Measurements from ENCODE around the gene SRGAP2B.
"Not testable (repeated sequence)": the region's sequence is repeated elsewhere in the genome, so short reads cannot be mapped to it uniquely, and the experiment has no call there.

SRGAP2B gene

DNA sequence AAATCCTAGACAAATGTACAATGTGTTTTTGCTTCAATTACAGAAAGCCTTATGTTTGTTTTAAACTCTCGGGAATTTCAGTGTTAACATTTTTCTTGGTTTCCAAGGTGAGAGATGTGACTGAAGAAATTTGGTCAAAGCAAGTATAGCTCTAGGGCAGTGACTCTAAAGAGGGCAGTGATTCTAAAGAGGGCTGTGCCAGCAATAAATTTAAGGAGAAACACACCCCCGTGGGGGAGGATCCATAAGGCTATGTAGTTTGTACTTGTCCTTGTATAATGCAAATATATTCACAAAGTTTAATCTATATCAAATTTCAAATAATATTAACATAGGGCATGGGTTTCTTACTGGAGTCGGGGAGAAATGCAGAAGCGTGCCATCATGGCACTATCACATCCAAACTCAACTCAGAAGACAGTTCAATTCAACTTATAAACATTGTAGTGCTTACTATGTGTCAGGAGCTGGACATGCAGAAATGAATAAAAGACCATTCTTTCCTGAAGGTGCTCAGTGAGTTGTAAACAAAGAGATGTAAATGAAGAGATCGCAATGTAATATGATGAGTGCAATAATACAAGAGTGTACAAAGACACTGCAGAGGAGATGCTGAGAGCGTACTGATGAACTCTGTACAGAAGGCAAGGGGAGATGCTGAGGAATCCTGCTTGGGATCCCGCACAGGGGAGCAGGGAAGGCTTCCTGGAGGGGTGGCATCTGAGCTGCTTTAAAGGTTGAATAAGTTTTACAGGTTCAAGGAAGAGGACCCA is 12.5 kb downstream of the SRGAP2B start:
- DNase-seq = not testable (repeated sequence)

DNA sequence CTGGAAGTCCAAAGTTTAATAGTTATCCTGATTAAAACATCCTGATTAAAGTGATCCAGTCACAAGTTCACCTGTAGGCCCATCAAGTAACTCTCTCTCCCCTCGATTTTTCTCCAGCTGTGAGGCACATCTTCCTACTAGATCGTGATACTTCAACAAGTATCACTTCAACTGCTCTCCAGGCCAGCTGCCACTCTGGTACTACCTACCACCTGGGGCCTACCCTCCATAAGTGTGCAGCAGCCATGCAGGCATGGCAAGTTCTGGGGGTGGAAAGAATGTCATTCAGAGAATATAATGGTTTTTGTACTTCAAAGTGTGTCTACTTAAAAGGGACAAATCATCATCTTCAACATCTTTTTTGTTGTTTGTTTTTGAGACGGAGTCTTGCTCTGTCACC is 14.9 kb downstream of the SRGAP2B start:
- not testable (repeated sequence) for DNase-seq

DNA sequence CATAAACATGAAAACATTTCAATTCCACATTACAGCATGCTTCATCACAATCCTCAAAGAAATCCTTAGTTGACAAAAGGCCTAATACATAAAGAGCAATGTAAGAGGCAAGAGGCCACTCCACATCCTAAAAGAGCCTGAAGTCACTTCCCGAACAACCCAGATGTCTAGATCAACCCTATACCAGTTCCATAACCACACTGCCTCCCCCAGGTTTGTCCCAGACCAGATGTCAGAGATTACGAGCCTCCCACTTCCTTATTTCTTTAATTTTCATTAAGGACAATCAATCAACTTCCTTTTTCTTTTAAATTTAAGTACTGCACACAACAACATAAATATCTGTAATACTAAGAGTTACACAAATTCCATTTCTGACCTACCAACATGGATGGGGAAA is 15.4 kb downstream of the SRGAP2B start:
- DNase-seq = not testable (repeated sequence)

- DNase-seq = not testable (repeated sequence)
Measured at GRCh38 chr1:145078787-145079370, 16.2 kb downstream of the SRGAP2B start.

GRCh38 chr1:145077872-145078786 is 17.0 kb downstream of the SRGAP2B start:
- DNase-seq = not testable (repeated sequence)

DNA sequence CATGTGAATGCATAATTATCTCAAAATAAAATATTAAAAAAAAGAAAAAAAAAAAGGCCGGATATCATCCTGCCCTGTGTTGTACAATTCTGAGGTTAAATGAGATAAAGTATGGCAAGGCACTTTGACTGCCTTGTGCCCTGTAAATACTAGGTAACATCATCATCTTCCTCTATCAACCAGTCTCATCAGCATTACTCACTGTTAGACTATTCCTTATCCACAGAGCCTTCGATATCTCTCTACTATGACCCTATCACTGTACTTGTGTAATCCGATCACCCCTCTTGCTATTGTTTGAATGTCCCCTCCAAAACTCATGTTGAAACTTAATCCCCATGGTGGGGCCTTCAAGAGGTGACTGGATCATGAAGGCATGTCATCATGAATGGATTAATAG is 18.3 kb downstream of the SRGAP2B start:
- DNase-seq = not testable (repeated sequence)

GRCh38 chr1:145074021-145074559 is 21.0 kb downstream of the SRGAP2B start:
- DNase-seq = not testable (repeated sequence)

DNA sequence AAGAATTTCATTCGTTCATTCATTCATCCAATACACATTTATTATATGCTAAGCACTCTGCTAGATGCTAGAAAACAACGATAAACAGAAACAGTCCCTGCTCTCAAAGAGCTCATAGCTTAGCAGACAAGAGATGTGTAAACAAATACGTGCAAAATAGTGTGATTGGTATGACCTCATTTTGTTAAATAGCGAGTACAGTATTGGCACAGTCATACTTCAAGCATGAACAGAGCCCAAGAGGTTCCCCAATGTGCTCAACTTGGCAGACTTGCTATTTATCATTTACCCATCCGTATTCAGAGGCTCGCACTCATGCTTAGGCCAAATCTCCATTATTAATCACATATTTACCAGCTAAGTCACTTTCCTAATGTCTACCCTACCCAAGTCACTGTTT is 23.6 kb downstream of the SRGAP2B start:
- DNase-seq = not testable (repeated sequence)

GRCh38 chr1:145066486-145066885 is 28.6 kb downstream of the SRGAP2B start:
- DNase-seq = not testable (repeated sequence)

DNA sequence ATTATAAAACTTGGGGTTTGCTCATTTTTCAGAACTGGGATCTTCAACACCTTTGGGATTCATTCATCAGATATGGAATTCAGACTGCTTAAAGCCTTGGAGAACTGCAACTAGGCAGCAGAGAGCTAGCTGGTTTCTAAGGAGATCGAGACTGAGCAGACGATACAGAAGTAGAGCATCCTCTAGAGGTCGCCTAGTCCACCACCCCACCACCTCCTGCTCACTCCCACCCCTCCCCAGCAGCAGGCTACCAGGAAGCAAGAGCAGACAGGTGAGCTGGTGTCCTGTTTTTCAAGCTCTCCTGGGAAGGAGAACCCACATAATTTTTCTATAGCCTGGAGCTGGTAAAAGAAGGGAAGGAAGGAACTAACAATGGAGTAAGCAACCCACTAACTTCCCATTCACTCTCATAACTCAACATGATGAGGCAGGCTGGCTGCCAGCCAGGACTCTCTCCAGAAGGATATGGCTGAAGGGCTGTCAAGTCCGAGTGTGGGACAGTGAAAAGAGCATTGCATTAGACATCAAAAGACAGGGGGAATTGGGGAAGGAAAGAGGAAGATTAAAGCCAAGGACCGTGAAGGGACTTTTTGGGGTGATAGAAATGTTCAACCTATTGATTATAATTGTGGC is 29.8 kb downstream of the SRGAP2B start:
- DNase-seq = not testable (repeated sequence)

DNA sequence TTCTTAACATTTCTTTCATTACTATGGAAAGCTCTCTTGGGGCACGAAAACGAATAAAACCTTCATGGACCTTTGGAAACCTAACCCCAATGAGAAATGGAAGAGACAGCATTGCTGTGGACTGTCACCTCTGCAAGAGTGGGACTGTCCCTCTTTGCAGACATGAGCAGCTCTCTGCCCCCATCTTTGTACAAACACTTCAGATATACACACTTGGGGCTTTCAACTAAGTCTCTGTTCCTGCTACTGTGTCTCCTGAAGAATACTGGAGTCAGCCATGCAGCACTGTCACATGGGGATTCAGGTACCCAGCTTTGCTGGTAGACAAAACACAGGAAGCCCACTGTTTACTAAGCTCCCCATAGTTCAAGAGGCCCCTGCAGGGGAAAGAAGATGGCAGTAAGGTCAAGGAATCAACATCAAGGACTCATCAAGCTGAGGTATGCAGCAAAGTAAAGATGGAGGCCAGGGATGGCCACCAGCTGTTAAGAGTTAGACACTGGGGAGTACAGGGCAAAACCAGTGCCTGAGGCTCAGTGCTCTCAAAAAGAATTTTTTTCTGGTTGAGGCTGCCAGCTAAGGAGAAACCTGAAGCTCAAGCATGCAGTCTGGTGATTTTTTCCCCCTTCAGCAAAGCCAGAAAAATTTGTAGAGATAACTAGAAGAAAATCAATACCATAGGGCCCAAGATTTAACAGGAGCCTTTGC is 31.0 kb downstream of the SRGAP2B start:
- not testable (repeated sequence) for DNase-seq

DNA sequence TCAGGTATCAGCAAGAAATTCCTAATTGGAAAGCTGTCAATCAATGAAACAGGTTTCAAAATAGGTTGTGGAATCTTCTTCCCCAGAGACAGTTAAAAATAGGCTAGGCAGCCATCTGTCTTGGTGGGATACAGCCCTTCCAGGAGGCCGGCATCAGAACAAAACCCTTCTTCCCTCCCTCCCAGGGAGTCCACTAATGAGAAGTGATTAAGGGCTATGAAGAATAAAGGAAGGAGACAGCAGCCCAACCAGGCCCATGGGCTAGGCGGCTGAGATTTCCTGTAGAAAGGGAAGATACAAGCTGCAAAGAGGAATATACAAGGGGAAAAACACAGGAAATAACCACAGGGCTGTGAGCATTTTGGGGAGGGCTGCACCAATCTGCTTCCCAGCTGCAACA is 31.8 kb downstream of the SRGAP2B start:
- DNase-seq = not testable (repeated sequence)

- not testable (repeated sequence) for DNase-seq
Measured at GRCh38 chr1:145058184-145058583, 36.9 kb downstream of the SRGAP2B start.

GRCh38 chr1:145055217-145055760 is 39.8 kb downstream of the SRGAP2B start:
- DNase-seq = not testable (repeated sequence)

GRCh38 chr1:145053428-145053827 is 41.7 kb downstream of the SRGAP2B start:
- DNase-seq = not testable (repeated sequence)

GRCh38 chr1:145052019-145052776 is 42.9 kb downstream of the SRGAP2B start:
- DNase-seq = not testable (repeated sequence)

DNA sequence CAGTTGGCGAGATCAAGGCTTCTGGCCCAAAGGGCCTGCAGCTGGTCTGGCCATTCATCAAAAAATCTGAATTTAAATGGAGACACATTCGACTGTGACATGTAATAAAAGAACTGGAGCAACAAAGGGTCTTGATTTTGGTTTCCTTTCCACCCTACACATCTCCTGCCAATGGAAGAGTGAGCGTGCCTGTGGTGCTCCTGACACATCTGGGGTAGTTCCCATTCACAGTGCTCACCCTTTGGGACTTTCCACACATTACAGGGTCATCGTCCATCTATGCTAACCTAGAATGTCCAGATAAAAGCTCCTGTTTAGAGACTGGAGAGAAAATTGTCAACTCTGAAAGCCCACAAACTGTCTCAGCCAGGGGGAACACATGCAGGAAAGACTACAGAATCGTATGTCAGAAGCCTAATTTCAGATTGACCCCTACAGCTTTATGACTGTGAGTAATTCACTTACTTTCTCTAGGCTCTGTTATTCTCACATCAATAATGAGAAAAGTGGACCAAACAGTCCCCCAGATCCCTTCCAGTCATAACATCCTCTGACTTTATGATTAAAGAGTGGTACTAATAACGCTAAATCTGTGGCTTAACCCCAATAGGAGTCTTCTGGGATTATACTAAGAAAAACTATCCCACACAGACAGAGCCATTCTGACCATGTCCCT is 46.8 kb downstream of the SRGAP2B start:
- not testable (repeated sequence) for DNase-seq

DNA sequence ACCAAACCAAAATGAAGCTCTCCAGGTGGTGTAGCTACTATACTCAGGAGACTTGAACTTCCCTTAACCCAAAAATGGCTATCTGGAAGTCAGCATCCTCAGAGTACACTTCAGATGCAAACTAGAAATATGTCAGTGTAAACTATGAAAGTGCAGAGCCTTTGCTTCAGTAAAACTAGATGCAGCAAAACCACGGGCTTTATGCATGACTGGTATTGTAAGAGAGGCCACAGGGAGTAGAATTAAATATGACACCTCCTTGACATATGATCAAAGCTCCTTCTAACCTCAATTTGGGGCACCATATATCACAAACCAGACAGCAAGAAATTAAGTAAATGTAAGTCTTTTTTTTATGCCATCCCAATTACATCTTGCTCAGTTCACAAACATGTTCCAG is 47.6 kb downstream of the SRGAP2B start:
- not testable (repeated sequence) for DNase-seq

DNA sequence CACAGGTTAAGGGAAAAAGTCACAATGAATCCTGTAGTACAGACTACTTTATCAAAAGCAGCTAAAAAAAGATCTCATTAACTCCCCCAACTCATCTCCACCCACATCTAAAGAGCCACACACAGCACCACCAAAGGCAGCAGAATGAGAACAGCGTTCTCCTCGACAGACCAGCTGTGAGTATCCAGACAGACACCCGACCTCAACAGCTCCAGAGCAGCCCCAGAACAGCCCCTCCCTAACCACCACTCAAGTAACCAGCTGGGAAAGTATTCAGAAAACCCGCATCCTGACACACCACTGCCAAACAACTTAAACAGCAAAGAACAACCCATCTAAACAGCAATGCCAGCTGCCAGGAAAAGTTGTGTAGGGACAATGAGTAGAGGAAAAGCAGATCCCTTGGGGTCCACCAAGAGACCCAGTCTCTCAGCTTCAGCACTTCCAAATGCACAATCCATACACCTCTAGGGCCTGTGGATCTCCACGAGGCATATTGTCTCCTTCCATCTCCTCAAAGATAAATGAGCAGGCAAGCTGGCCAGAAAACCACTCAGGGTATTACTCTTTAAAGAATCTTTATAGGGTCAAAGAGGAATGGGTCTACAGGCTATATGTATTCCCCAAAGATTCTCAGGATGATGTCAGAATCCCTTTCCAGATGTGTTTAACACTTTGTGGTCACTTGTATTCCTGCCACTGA is 49.4 kb downstream of the SRGAP2B start:
- DNase-seq = not testable (repeated sequence)

Measured in NCI-H2171 (cell line).